K562 (cell line): ENCODE measurements around the gene CFD. TPM values are rescaled to one million over a fixed set of nuclear protein-coding genes. Genes with fewer than 3 reads are reported as not detected.

Source experiments
- CBFA2T3 ChIP-seq: fragments of 450-650 bp; IDR thresholded peaks from 2 replicates; pipeline ENCODE4 v1.6.1; 2017
- CHD2 ChIP-seq: IDR thresholded peaks from 2 replicates; pipeline ENCODE4 v1.6.1; 2011; ENCODE audit warnings: low read depth, low read length
- CHD4 ChIP-seq: fragments of 200-600 bp; sonication (generic); IDR thresholded peaks from 3 replicates; pipeline ENCODE4 v1.6.1; 2012; ENCODE audit warnings: low read depth, mild to moderate bottlenecking, mixed read lengths, low read length, inconsistent platforms; ENCODE audit not compliant: insufficient read depth, insufficient replicate concordance, poor library complexity, severe bottlenecking
- CTCFL ChIP-seq: IDR thresholded peaks from 2 replicates; pipeline ENCODE4 v1.6.1; 2011; ENCODE audit warnings: borderline replicate concordance, low read depth, mild to moderate bottlenecking, moderate library complexity, low read length; ENCODE audit not compliant: insufficient read depth, poor library complexity, severe bottlenecking
- SRSF1 ChIP-seq: fragments of 200-400 bp; formaldehyde crosslinking; IDR thresholded peaks from 2 replicates; pipeline ENCODE4 v1.6.1; 2017; ENCODE audit warnings: mild to moderate bottlenecking, low read depth, low read length, moderate library complexity
- TCF7 ChIP-seq: sonication (generic); IDR thresholded peaks from 2 replicates; pipeline ENCODE4 v1.6.1; 2016; ENCODE audit warnings: antibody characterized with exemption, borderline replicate concordance
- TFAP4 ChIP-seq: sonication (generic); formaldehyde crosslinking; IDR thresholded peaks from 2 replicates; pipeline ENCODE4 v1.8.0; 2022; ENCODE audit warnings: missing genetic modification reagents, mild to moderate bottlenecking, moderate library complexity, borderline replicate concordance
- ZBTB33 ChIP-seq: sonication (generic); formaldehyde crosslinking; IDR thresholded peaks from 2 replicates; pipeline ENCODE4 v1.8.1; 2023; ENCODE audit warnings: mild to moderate bottlenecking, missing genetic modification reagents
- ZC3H11A ChIP-seq: IDR thresholded peaks from 2 replicates; pipeline ENCODE4 v1.6.1; 2012; ENCODE audit warnings: low read depth, low read length, improper control_type of control experiment
- ZKSCAN8 ChIP-seq: fragments of 200-800 bp; sonication (Bioruptor generic); IDR thresholded peaks from 2 replicates; pipeline ENCODE4 v1.6.1; 2016; ENCODE audit warnings: missing genetic modification characterization, missing compliant biosample characterization
- ZNF318 ChIP-seq, 2 experiments: fragments of 450-650 bp; IDR thresholded peaks; 2 replicates each; pipeline ENCODE4 v1.6.1; 2016; ENCODE audit warnings: mild to moderate bottlenecking in 2 of 2, borderline replicate concordance in 1 of 2, low read depth in 1 of 2, moderate library complexity in 1 of 2
- polyA plus RNA-seq, 8 experiments: library from polyadenylated mRNA; depleted of rRNA in 4 of 8; stranded (reverse) in 5 of 8; unstranded in 3 of 8; fragments of >200 nt; fragmentation: Nextera tagmentation in 2 of 8; fragmentation: Illumina TruSeq in 1 of 8; extraction: Ambion mirVana in 2 of 8; extraction: Trizol in 1 of 8; gene quantifications; 2 replicates each; pipeline versions ENCODE4 v1.2.1 to v1.2.3, GENCODE V29; 2011 to 2014; ENCODE audit warnings: inconsistent platforms in 1 of 8, missing spikeins in 1 of 8
- total RNA-seq, 7 experiments: library from RNA; depleted of rRNA in 6 of 7; stranded (reverse); fragments of >200 nt in 6 of 7; fragmentation: Illumina TruSeq in 2 of 7; extraction: Trizol in 2 of 7; gene quantifications; 2 replicates each; pipeline versions ENCODE4 v1.2.1 to v1.2.3, GENCODE V29; 2011 to 2021; ENCODE audit warnings: low replicate concordance in 1 of 7

Gene CFD
- total and polyA plus RNA-seq, 9 of the 15 experiments (the other 6 are each of a cell fraction or from before 2014, with no cell fraction given): 0.52 to 59.4 (median 7.6) TPM

GRCh38 chr19:858868-859843 lies at the start of gene CFD (continued):
- TF ChIP-seq TFAP4 (CRISPR knock-in tag) (0 out of 2 replicates have a peak, but pooled peaks have one; percentile 30), ZBTB33 (CRISPR knock-in tag) (peak; percentile 22; the same call in 1 of the 2 replicates), CTCFL (no peak), ZC3H11A (no peak), TCF7 (no peak), CHD2 (no peak), SRSF1 (no peak), CBFA2T3 (no peak), ZKSCAN8 (no peak), ZNF318 (IDR thresholded peaks at IDR 0.05; ENCODE audit: borderline replicate concordance in 1 of 2, low read depth in 1 of 2) (no peak), CHD4 (peak; percentile 69)
